Neuron (in vitro differentiated cells): ENCODE data around the gene IL19.
"Not testable (repeated sequence)": the region's sequence is repeated elsewhere in the genome, so short reads cannot be mapped to it uniquely, and the experiment has no call there.

Experiments
- H2AFZ ChIP-seq: one replicate; pipeline ENCODE4 v1.6.1; 2013; ENCODE audit warnings: low read depth, mild to moderate bottlenecking, inconsistent platforms, low read length, moderate library complexity
- H3K27me3 ChIP-seq: one replicate; pipeline ENCODE4 v1.6.1; 2013; ENCODE audit warnings: low read length; ENCODE audit not compliant: insufficient read depth
- H3K36me3 ChIP-seq: one replicate; pipeline ENCODE4 v1.6.1; 2013; ENCODE audit warnings: low read length; ENCODE audit not compliant: insufficient read depth
- H3K4me1 ChIP-seq: one replicate; pipeline ENCODE4 v1.6.1; 2013; ENCODE audit warnings: low read length; ENCODE audit not compliant: insufficient read depth
- H3K4me3 ChIP-seq: 2 replicates; pipeline ENCODE4 v1.5.1; 2013; ENCODE audit warnings: mild to moderate bottlenecking, low read length, moderate library complexity
- H3K9me3 ChIP-seq: one replicate; pipeline ENCODE4 v1.6.1; 2013; ENCODE audit warnings: low read length

The IL19 gene

GRCh38 chr1:206751891-206752290 lies 18.7 kb upstream of the IL19 start:
- H3K4me3 ChIP-seq, result no peak overlapping the region
- no peak overlapping the region for H2AFZ ChIP-seq
- H3K9me3 ChIP-seq, result no peaks in the 10 kb centered on the region
- no peaks in the 10 kb centered on the region for H3K36me3 ChIP-seq
- H3K4me1 ChIP-seq, result no peaks in the 10 kb centered on the region
- H3K27me3 ChIP-seq, result peaks cover 21% of the 10 kb centered on the region

- Histone ChIP-seq H3K4me3 (no peak overlapping the region), H3K4me1 (no peaks in the 10 kb centered on the region), H3K36me3 (no peaks in the 10 kb centered on the region), H2AFZ (no peak overlapping the region), H3K9me3 (no peaks in the 10 kb centered on the region), H3K27me3 (peaks cover 21% of the 10 kb centered on the region)
Observed at GRCh38 chr1:206752481-206752880, 18.1 kb upstream of the IL19 start.

- peaks cover 18% of the 10 kb centered on the region for H3K27me3 ChIP-seq
- H3K9me3 ChIP-seq, result no peaks in the 10 kb centered on the region
- H3K36me3 ChIP-seq, result no peaks in the 10 kb centered on the region
- H3K4me3 ChIP-seq, result no peak overlapping the region
- H2AFZ ChIP-seq, result no peak overlapping the region
- no peaks in the 10 kb centered on the region for H3K4me1 ChIP-seq
Observed at GRCh38 chr1:206753141-206753540, 17.4 kb upstream of the IL19 start.

GRCh38 chr1:206754011-206754410 lies 16.6 kb upstream of the IL19 start:
- H3K4me3 ChIP-seq, result no peak overlapping the region
- H3K4me1 ChIP-seq, result no peaks in the 10 kb centered on the region
- H3K27me3 ChIP-seq, result peaks cover 18% of the 10 kb centered on the region
- no peaks in the 10 kb centered on the region for H3K36me3 ChIP-seq
- H3K9me3 ChIP-seq, result no peaks in the 10 kb centered on the region
- H2AFZ ChIP-seq, result no peak overlapping the region

- Histone ChIP-seq H3K4me3 (no peak overlapping the region), H3K36me3 (no peaks in the 10 kb centered on the region), H3K9me3 (no peaks in the 10 kb centered on the region), H3K4me1 (no peaks in the 10 kb centered on the region), H2AFZ (no peak overlapping the region), H3K27me3 (no peaks in the 10 kb centered on the region)
Observed at GRCh38 chr1:206757524-206758266, 12.9 kb upstream of the IL19 start.

- no peak overlapping the region for H2AFZ ChIP-seq
- H3K4me3 ChIP-seq, result no peak overlapping the region
- H3K27me3 ChIP-seq, result no peaks in the 10 kb centered on the region
- H3K4me1 ChIP-seq, result no peaks in the 10 kb centered on the region
- H3K9me3 ChIP-seq, result no peaks in the 10 kb centered on the region
- H3K36me3 ChIP-seq, result no peaks in the 10 kb centered on the region
Observed at GRCh38 chr1:206760590-206760989, 10.0 kb upstream of the IL19 start.

GRCh38 chr1:206761159-206761768 lies 9.3 kb upstream of the IL19 start:
- no peaks in the 10 kb centered on the region for H3K36me3 ChIP-seq
- no peaks in the 10 kb centered on the region for H3K9me3 ChIP-seq
- no peaks in the 10 kb centered on the region for H3K4me1 ChIP-seq
- no peaks in the 10 kb centered on the region for H3K27me3 ChIP-seq
- H2AFZ ChIP-seq, result no peak overlapping the region
- no peak overlapping the region for H3K4me3 ChIP-seq

GRCh38 chr1:206762741-206763364 lies 7.7 kb upstream of the IL19 start:
- H2AFZ ChIP-seq, H3K27me3 ChIP-seq, H3K9me3 ChIP-seq, H3K4me1 ChIP-seq, H3K4me3 ChIP-seq, H3K36me3 ChIP-seq: not testable (repeated sequence)

- H3K27me3 ChIP-seq, result peaks cover 17% of the 10 kb centered on the region
- not testable (repeated sequence) for H3K36me3 ChIP-seq, H3K4me1 ChIP-seq, H3K4me3 ChIP-seq, H2AFZ ChIP-seq, H3K9me3 ChIP-seq
Observed at GRCh38 chr1:206765771-206766170, 4.8 kb upstream of the IL19 start.

GRCh38 chr1:206766251-206766856 lies 4.2 kb upstream of the IL19 start:
- H3K4me3 ChIP-seq, result no peak overlapping the region
- H3K4me1 ChIP-seq, result peaks cover 4% of the 10 kb centered on the region
- no peaks in the 10 kb centered on the region for H3K36me3 ChIP-seq
- H3K9me3 ChIP-seq, result no peaks in the 10 kb centered on the region
- H3K27me3 ChIP-seq, result peaks cover 21% of the 10 kb centered on the region
- no peak overlapping the region for H2AFZ ChIP-seq

GRCh38 chr1:206768472-206769303 lies 1.9 kb upstream of the IL19 start:
- Histone ChIP-seq H2AFZ (no peak overlapping the region), H3K36me3 (no peaks in the 10 kb centered on the region), H3K9me3 (no peaks in the 10 kb centered on the region), H3K4me3 (no peak overlapping the region), H3K27me3 (peaks cover 30% of the 10 kb centered on the region), H3K4me1 (peaks cover 4% of the 10 kb centered on the region)

- no peak overlapping the region for H3K4me3 ChIP-seq
- H3K4me1 ChIP-seq, result peaks cover 4% of the 10 kb centered on the region
- no peaks in the 10 kb centered on the region for H3K36me3 ChIP-seq
- H3K27me3 ChIP-seq, result peaks cover 35% of the 10 kb centered on the region
- no peak overlapping the region for H2AFZ ChIP-seq
- no peaks in the 10 kb centered on the region for H3K9me3 ChIP-seq
Observed at GRCh38 chr1:206769304-206769731, 1.3 kb upstream of the IL19 start.

- H3K4me1 ChIP-seq, result peaks cover 4% of the 10 kb centered on the region
- H2AFZ ChIP-seq, result no peak overlapping the region
- H3K27me3 ChIP-seq, result peaks cover 40% of the 10 kb centered on the region
- no peaks in the 10 kb centered on the region for H3K36me3 ChIP-seq
- no peak overlapping the region for H3K4me3 ChIP-seq
- no peaks in the 10 kb centered on the region for H3K9me3 ChIP-seq
Observed at GRCh38 chr1:206771338-206771692, 742 bp downstream of the IL19 start.
